ELF-1 (cell line): ENCODE data around the gene TM7SF2.

Source experiments
- DNase-seq: peaks from one replicate; pipeline ENCODE4 v3.0.0-alpha.2; 2016; ENCODE audit warnings: low read depth, low spot score

TM7SF2 gene

GRCh38 chr11:65089621-65090020 lies 22.1 kb upstream of the TM7SF2 start:
- DNase-seq: no peak

GRCh38 chr11:65090628-65091027 lies 21.0 kb upstream of the TM7SF2 start:
- DNase-seq: no peak

- DNase-seq: no peak
These were observed 16.2 kb upstream of the TM7SF2 start for GRCh38 chr11:65095427-65095826.

- DNase-seq: peak; percentile 94
These were observed 15.5 kb upstream of the TM7SF2 start, which contains the start of gene VPS51 for GRCh38 chr11:65095974-65096806. VPS51 (plus strand) TSS chr11:65096214; CDS start chr11:65096251, 37 bp downstream.

GRCh38 chr11:65096926-65097325 lies 14.7 kb upstream of the TM7SF2 start:
- no peak for DNase-seq

- no peak for DNase-seq
These were observed 10.9 kb upstream of the TM7SF2 start for GRCh38 chr11:65100674-65101350.

GRCh38 chr11:65102142-65103095 lies 9.3 kb upstream of the TM7SF2 start:
- DNase-seq: no peak

- no peak for DNase-seq
These were observed 8.2 kb upstream of the TM7SF2 start for GRCh38 chr11:65103476-65103875.

- DNase-seq: no peak
These were observed 7.0 kb upstream of the TM7SF2 start for GRCh38 chr11:65104628-65105027.

- DNase-seq: no peak
These were observed 4.6 kb upstream of the TM7SF2 start for GRCh38 chr11:65107078-65107477.

- DNase-seq: no peak
These were observed 3.8 kb upstream of the TM7SF2 start for GRCh38 chr11:65107751-65108468.

- DNase-seq: no peak
These were observed 3.1 kb upstream of the TM7SF2 start for GRCh38 chr11:65108469-65109123.

- DNase-seq: no peak
These were observed 2.2 kb upstream of the TM7SF2 start for GRCh38 chr11:65109231-65110198.

- DNase-seq: peak; percentile 95
These were observed 1.3 kb upstream of the TM7SF2 start for GRCh38 chr11:65110354-65110861.

GRCh38 chr11:65111159-65111743 lies 421 bp upstream of the TM7SF2 start:
- no peak for DNase-seq

- DNase-seq: peak; percentile 60
These were observed 1.1 kb downstream of the TM7SF2 start for GRCh38 chr11:65112546-65113360.

GRCh38 chr11:65113361-65113756 lies 1.7 kb downstream of the TM7SF2 start:
- no peak for DNase-seq

GRCh38 chr11:65113839-65114238 lies 2.2 kb downstream of the TM7SF2 start:
- DNase-seq: no peak
